SH-SY5Y (cell line): ENCODE measurements around the gene RASGRF2.
A peak's percentile ranks its signal among the peaks of the same experiment; 100 is the strongest.

ENCODE experiments used
- GATA2 ChIP-seq: IDR thresholded peaks from 2 replicates; pipeline ENCODE4 v1.6.1; 2011; ENCODE audit warnings: mild to moderate bottlenecking, low read depth, low read length
- GATA3 ChIP-seq: IDR thresholded peaks from 2 replicates; pipeline ENCODE4 v1.6.1; 2011; ENCODE audit warnings: low read depth, mild to moderate bottlenecking, low read length, moderate library complexity

DNA sequence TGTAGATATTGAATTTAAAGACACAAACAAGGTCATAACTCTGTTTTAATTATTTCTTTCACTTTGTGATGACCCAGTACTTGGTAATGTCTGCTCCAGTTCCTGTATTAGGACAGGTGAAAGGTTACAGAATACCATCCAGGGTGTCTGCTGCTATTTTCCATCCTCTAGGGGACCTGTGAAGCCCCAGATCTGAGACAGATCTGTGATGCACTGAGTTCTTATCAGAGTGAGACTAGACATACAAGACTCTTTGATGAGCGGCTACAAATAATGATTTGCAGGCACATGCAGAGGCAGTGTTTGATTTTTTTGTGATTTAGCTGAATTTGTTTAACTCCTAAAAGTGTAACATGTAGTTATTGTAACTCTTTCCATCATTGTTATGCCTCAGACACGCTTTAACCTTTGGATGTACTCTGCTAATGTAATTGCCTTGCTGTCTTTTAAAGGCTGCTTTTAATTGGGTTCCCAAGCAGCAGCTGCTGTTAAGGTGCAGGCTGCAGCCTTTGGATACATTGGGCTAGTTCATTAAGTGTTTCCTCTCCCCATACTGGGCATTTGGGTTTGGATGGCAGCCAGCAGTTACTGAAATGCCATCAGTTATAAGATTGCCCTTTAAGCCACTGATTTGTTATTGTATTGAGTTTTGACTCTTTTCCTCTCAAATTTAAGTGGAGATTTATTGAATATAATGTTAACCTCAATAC lies 63.3 kb downstream of the RASGRF2 start:
- TF ChIP-seq GATA3, result peak; percentile 59
- peak; percentile 41; the same call in 1 of the 2 replicates for TF ChIP-seq GATA2
